Fibroblast of mammary gland (primary cell): Measurements from ENCODE around the gene GADD45A.

Experiments used
- DNase-seq: peaks from one replicate; pipeline ENCODE4 v3.0.0-alpha.2; 2010; ENCODE audit warnings: low read depth
- H3K4me3 ChIP-seq: 2 replicates; pipeline ENCODE4 v1.5.1; 2011; ENCODE audit warnings: low read depth, mild to moderate bottlenecking, low read length, moderate library complexity; ENCODE audit not compliant: control insufficient read depth
- TF ChIP-seq, protein P1 (sequence below): conservative IDR thresholded peaks from 2 replicates; pipeline ENCODE4 v1.5.1; 2011; ENCODE audit warnings: low read depth, low read length, inconsistent platforms; ENCODE audit not compliant: control insufficient read depth, insufficient read depth

Gene GADD45A

DNA sequence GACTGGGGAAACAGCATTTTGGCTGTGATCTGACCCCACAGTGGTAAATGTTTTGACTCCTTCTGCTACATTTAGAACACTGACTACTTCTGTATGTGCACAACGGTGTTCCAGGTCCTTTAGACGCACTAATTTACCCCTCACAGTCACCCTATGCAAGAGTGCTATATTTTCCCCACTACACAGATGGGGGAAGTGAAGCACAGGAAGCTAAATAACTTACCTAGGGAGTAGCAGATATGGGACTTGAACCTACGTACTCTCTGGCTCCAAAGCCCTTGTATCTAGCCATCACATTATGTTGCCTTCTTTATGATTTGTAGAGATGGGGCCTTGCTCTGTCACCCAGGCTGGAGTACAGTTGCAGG is 49.3 kb downstream of the GADD45A start:
- DNase-seq, result no peak
- no peak overlapping the region for H3K4me3 ChIP-seq
- TF ChIP-seq, protein P1, sequence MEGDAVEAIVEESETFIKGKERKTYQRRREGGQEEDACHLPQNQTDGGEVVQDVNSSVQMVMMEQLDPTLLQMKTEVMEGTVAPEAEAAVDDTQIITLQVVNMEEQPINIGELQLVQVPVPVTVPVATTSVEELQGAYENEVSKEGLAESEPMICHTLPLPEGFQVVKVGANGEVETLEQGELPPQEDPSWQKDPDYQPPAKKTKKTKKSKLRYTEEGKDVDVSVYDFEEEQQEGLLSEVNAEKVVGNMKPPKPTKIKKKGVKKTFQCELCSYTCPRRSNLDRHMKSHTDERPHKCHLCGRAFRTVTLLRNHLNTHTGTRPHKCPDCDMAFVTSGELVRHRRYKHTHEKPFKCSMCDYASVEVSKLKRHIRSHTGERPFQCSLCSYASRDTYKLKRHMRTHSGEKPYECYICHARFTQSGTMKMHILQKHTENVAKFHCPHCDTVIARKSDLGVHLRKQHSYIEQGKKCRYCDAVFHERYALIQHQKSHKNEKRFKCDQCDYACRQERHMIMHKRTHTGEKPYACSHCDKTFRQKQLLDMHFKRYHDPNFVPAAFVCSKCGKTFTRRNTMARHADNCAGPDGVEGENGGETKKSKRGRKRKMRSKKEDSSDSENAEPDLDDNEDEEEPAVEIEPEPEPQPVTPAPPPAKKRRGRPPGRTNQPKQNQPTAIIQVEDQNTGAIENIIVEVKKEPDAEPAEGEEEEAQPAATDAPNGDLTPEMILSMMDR, result no peak

DNA sequence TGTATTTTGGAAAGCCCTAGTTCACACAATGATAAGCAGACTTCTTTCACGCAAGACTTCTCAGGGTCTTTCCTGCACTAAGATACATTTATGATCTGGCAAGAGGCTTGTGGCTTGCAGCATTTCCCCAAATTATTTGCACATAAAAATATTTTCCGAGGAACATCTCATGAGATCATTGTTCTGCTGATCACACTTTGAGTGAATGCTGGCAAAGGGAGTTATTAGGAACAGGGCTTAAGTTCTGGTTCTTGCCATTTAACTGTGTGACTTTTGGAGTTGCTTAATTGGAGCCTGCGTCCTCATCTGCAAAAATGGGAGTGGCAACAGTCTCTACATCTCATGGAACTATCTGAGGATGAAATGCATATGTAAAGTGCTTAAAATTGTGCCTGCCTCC is 50.2 kb downstream of the GADD45A start:
- no peak overlapping the region for H3K4me3 ChIP-seq
- peak; percentile 31 for DNase-seq
- TF ChIP-seq, protein P1, result no peak

DNA sequence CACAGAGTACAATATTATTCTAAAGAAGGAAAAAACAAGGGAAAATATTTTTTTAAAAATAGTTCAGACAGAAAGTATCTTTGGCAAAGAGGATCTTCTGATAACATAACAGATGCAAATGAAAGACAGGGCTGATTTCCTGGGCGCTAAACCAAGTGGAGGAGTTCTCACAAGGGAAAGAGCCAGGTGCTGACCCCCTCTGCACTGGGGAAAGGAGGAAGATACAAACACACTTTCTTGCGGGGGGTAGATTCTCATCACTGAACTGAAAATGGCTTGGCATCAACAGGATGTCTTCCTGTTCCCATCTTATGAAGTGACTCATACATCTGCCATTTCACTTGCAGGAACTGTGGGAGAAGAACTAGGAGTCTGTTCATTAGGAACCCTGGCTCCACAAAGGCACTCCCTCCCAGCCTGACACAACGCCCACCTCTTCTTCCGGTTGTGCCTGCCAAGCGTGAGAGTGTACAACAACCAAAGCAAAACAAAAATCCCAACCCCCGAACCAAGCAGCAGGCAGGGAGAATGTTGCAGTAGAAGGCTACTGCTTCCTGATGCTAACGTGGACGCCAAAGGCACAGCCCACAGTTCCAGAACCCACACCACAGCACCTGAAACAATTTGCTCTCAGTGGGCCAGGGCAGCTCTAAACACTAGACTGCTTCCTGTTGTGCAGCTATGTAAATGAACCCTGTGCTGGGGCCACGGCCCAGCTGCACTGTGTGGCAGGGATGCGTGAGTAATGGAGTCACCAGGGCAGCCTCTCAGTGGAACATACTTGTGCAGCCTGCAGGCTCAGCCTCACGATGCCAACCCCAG is 51.0 kb downstream of the GADD45A start:
- DNase-seq, result peak; percentile 94
- TF ChIP-seq, protein P1, result no peak
- peak overlapping the region; percentile 26 for H3K4me3 ChIP-seq

DNA sequence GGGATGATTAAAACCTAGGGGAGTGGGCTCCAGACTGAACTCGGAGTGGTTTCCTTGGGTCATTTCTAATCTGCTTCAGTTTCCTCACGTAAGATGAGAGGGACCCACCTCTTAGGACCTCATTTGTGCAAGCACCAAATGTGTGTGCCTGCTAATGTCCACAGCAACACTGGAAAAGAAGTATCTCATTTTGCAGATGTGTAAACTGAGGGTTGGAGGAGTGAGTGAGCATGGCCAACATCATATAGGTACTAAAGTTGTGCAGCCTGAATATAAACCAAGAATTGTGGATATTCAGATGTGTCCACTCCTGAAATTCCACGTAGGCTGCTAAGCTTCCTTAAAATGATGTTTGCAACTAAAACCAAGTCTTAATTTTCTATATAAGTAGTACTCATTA is 51.7 kb downstream of the GADD45A start:
- DNase-seq, result no peak
- TF ChIP-seq, protein P1, result no peak
- H3K4me3 ChIP-seq, result no peak overlapping the region

DNA sequence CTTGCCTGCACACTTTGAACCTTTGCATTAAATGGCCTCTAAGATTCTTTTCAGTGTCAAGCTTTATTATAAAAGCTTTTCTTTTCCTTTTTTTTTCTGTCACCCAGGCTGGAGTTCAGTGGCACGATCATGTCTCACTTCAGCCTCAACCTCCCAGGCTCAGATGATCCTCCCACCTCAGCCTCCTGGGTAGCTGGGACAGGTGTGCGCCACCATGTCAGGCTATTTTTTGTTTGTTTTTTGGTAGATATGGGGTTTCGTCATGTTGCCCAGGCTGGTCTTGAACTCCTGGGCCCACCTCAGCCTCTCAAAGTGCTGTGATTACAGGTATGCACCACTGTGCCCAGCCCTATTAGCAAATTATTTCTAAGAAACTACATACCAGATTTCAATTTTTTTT is 52.9 kb downstream of the GADD45A start:
- no peak overlapping the region for H3K4me3 ChIP-seq
- TF ChIP-seq, protein P1, result no peak
- no peak for DNase-seq
